Umbilical cord (tissue), 1 donor: Measurements from ENCODE around the gene DPY19L1. TPM values are rescaled to one million over a fixed set of nuclear protein-coding genes. Genes with fewer than 3 reads are reported as not detected.

Experiments
- total RNA-seq: library from RNA; depleted of rRNA; stranded (reverse); fragments of >200 nt; gene quantifications from one replicate; pipeline ENCODE4 v1.2.3, GENCODE V29; 2014; ENCODE audit warnings: low replicate concordance; ENCODE audit not compliant: insufficient read depth

Gene DPY19L1
- total RNA-seq, 1 donor from 2014 or later, result 49.1 TPM

Other genes starting within 250 kb of the DPY19L1 start
- gene TBX20, start 216.6 kb upstream of the DPY19L1 start, total RNA-seq, result 14.2 TPM